AG09319 (cell line): ENCODE results near the gene ABCC8.

Source experiments
- DNase-seq: peaks from one replicate; pipeline ENCODE4 v3.0.0-alpha.2; 2010; ENCODE audit warnings: low read depth; ENCODE audit errors: extremely low read depth
- TF ChIP-seq, protein P1 (sequence below): IDR thresholded peaks from 2 replicates; pipeline ENCODE4 v1.5.1; 2011; ENCODE audit warnings: low read depth, mild to moderate bottlenecking, inconsistent platforms, low read length, moderate library complexity

The ABCC8 gene

DNA sequence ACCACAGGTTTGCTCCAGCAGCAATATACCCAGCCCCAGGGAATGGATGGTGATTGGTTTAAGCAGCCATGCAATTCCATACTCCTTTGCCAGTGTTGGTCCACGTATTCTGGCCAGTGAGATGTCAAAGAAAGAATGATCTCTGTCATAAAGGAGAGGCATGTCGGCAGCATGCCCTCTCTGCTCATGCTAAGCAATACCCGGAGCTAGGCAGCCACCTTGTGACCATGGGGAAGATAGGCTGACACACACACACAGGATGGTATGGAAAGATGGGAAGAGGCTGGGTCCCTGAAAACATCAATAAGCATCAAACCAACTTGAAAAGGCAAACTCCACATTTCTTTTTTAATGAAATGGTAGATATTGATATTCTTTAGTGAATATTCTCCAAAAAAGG, 5.1 kb downstream of the ABCC8 start:
- TF ChIP-seq, protein P1, sequence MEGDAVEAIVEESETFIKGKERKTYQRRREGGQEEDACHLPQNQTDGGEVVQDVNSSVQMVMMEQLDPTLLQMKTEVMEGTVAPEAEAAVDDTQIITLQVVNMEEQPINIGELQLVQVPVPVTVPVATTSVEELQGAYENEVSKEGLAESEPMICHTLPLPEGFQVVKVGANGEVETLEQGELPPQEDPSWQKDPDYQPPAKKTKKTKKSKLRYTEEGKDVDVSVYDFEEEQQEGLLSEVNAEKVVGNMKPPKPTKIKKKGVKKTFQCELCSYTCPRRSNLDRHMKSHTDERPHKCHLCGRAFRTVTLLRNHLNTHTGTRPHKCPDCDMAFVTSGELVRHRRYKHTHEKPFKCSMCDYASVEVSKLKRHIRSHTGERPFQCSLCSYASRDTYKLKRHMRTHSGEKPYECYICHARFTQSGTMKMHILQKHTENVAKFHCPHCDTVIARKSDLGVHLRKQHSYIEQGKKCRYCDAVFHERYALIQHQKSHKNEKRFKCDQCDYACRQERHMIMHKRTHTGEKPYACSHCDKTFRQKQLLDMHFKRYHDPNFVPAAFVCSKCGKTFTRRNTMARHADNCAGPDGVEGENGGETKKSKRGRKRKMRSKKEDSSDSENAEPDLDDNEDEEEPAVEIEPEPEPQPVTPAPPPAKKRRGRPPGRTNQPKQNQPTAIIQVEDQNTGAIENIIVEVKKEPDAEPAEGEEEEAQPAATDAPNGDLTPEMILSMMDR: no peak
- DNase-seq: no peak

DNA sequence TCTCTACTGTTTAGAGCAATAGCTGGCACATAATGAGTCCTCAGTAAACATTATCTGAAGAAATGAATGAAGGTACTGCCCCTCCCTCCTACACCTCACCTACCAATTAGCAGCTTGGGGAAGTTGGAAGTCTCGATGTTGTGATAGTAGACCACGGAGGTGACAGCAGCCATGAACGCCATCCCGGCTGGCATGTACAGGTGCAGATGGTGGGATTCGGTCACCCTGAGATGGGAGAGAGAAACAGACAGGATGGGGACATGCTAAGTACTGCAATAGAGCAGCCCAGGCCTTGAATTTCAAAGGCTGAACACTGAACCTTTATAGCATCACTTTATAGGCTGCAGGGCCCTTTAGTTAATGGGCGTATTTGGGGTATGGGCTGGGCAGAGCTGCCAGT, 6.6 kb downstream of the ABCC8 start:
- TF ChIP-seq, protein P1: no peak
- DNase-seq: no peak

DNA sequence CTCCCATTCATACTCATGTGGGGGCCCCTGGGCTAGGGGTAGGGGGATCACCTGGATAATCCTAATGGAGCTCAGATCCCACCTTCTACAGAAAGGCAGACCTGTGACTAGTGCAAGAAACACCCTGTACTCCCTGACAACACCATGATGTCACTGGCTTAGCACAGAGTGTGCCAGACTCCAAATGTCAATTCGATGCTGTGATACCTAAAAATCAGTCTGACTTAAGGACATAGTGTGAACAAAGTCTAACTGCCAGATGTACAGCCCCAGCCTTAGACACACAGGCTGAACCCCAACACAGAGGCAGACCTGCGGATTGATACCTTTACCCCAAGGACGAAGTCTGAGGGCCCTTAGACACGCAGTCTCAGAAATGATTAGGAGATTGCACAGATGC, 8.5 kb downstream of the ABCC8 start:
- TF ChIP-seq, protein P1: no peak
- no peak for DNase-seq

DNA sequence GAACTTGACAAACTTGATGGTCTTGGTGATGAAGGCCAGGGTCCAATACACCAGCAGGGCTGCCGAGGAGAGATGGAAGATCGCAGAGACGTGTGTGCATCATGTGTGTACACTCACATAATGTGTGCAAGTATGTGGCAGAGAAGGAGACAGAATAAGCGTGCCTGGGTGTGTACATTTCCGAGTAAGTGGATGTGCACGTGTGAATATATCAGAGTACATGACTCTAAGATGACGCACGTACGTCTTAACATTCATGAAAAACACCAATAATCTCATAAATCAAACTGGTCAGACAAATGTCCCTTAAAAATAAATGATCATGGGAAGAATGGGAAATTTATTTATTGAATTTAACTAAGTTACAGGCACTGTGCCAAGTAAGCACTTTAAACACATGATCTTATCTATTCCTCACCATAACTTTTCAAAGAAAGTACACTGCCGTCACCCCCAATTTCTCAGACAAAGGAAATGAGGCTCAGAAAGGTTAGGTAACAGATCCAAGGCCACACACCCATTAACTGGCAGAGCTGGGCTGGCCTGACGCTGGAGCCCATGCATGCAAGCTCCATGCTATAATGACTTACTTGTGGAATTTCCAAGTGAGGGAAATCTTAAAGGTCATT, 13.0 kb downstream of the ABCC8 start:
- TF ChIP-seq, protein P1: no peak
- DNase-seq: no peak

DNA sequence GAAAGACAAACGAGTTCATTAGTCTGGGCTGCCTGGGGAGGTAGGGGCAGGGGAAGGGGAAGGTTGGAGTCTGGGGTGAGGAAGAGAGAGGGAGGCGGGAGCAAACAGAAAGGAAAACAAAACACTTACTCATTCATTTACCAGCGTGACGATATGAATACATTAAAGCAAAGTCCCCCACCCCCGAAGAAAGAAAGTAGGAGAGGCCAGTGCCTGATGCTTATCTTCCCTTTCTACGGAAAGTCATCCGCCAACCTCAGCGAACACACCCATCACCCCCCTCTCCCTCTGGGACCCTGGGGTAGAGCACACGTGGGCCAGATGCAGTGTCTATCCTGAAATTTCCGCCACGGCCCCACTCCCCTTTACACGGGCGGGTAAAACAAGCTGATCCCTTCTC, 13.7 kb downstream of the ABCC8 start:
- TF ChIP-seq, protein P1: no peak

DNA sequence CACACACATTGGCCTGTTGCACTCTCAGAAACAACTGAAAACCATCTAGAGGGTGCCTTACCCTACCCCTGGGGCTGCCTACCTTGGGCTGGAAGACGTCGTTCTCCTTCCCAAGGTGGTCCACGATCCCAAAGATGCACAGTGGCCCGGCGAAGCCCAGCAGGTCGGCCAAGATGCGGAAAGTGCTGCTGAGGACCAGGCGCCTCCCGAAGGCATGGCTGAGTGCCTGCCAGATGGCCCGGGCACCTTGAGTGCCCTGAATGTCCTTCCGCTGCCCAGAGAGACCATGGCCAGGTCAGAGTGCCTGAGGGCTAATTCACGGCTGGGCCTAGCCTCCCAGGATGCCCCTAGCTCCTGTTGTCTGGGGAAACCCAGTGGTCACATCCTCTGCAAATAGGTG, 16.2 kb downstream of the ABCC8 start:
- DNase-seq: no peak
- TF ChIP-seq, protein P1: no peak

More for the DNA sequence above, 13.7 kb downstream of the ABCC8 start:
- DNase-seq: no peak

DNA sequence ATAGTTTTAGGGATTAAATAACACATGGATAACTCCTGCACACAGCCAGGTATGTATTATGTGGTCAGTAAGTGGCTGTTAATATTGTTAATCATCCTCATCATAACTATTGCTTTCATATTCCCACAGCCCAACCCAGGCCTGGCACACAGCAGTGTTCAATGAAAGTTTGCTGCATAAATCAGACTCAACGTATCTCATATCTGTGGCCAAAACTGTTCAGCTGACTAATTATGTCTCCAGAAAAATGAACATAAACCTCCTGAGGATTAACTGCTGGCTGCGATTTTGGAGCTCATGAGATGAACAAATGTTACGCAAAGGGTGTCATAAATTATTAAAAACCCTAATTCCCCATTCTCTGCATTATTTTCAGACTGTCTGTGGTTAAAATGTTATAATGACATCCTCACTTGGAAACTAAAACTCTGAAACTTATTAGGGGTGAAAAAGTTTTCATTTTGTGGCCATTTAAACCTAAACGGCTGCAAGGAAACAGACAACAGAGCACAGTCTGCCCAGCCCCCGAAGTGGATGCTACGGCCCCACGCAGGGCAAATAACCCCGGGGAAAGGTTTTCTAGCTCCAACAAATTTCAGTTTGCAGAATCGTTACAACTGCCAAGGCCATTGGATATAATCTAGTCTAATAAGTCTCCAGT, 17.3 kb downstream of the ABCC8 start:
- DNase-seq: no peak
- TF ChIP-seq, protein P1: no peak
